Cerebellar cortex (tissue), 1 donor: ENCODE measurements around the gene MON1B.
"Not testable (repeated sequence)": the region's sequence is repeated elsewhere in the genome, so short reads cannot be mapped to it uniquely, and the experiment has no call there.

Experiments used
- DNase-seq: peaks from one replicate; pipeline ENCODE4 v3.0.0-alpha.2; 2015; ENCODE audit warnings: low spot score

Gene MON1B

GRCh38 chr16:77197747-77198146 lies 6.8 kb downstream of the MON1B start:
- no peak for DNase-seq

GRCh38 chr16:77199211-77199610 lies 8.2 kb downstream of the MON1B start, which contains the start of gene SYCE1L:
SYCE1L (plus strand) TSS chr16:77199408; CDS start chr16:77199452, 44 bp downstream.
- no peak for DNase-seq

DNA sequence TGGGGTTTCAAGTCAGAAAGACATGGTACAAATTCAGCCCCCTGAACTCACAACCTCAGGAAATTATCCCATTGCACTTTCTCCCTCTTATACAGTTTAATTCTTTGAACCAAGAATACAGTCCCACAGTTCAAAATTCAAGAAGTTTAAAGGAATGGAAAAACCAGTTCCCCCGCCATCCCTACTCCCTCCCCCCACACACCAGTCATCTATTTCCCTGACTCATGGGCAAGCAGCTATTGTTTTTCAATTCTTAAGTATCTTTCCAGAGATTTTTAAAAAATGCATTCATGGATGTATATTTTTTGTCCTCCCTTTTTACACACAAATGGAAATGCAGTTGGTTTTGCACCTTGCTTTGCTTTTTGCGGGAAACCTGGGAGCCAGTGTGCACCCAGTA lies 15.5 kb downstream of the MON1B start:
- DNase-seq = no peak

- no peak for DNase-seq
Measured at GRCh38 chr16:77207030-77207429, 16.0 kb downstream of the MON1B start.

GRCh38 chr16:77208382-77208781 lies 17.4 kb downstream of the MON1B start:
- no peak for DNase-seq

- DNase-seq = peak; percentile 45
Measured at GRCh38 chr16:77211880-77212740, 21.1 kb downstream of the MON1B start.

GRCh38 chr16:77212741-77213541 lies 22.0 kb downstream of the MON1B start:
- DNase-seq = peak; percentile 64

GRCh38 chr16:77213542-77214106 lies 22.6 kb downstream of the MON1B start:
- peak; percentile 39 for DNase-seq

DNA sequence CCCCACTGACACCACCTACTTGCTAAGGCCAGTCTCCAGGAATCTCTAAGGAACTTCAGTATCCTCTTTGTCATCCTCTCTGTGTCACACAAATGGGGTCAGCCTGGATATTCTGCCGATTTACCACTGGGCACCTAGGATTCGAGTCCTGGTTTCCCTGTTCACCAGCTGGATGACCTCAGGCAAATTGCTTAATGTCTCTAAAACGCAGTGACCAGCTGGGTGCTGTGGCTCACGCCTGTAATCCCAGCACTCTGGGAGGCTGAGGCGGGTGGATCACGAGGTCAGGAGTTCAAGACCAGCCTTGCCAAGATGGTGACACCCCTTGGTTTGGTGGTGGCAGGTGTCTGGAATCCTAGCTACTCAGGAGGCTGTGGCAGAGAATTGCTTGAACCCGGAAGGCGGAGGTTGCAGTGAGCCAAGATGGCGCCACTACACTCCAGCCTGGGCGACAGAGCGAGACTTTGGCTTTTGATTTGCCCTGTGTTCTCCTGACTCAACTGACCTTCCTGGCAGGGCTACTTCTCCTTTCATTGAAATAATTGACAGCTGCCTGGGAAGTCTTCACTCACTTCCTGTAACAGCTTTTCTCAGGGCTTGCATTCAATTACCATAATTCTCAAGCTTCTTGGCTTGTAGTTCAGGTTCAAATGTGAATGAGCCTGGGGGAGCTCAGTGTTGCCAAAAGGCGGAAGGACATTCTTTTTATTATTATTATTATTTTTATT lies 23.6 kb downstream of the MON1B start:
- DNase-seq = no peak

GRCh38 chr16:77219437-77219836 lies 28.4 kb downstream of the MON1B start:
- DNase-seq = no peak

DNA sequence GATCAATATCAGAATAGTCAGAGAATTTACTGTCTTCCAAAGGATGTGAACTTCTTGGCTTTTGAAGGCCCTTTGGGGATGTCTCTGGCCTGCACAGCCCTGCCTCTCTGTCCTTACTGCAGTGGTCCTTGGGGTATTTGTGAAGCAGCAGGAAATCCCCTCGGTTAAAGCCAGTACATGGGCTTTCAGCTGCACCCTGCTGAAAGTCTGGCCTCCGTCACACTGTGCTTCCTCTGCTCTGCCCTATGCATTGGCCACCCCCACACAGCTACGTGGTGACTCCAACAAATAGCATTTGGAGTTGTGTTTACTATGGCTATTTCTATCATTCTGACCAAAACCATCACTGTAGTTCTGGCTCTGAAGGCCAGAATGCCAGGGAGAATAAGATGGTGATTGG lies 29.4 kb downstream of the MON1B start:
- no peak for DNase-seq

DNA sequence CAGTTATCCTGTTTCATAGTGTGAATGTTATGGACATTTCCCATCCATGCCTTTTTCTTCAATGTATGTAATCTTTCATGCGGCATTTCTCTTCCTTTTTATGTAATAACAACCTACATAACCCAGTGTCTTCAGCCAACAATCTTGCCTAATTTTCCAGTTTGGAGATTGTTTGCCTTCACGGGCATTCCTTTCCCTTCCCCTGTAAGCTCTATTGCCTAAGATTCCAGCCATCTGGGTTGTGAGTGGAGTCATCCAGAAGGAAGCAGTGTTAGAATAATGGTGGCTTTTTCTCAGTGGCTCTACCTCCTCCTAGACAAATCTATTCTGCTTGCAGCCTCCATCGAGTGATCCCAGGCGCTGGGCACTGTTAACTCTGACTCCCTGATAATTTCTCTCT lies 30.5 kb downstream of the MON1B start:
- DNase-seq = no peak

DNA sequence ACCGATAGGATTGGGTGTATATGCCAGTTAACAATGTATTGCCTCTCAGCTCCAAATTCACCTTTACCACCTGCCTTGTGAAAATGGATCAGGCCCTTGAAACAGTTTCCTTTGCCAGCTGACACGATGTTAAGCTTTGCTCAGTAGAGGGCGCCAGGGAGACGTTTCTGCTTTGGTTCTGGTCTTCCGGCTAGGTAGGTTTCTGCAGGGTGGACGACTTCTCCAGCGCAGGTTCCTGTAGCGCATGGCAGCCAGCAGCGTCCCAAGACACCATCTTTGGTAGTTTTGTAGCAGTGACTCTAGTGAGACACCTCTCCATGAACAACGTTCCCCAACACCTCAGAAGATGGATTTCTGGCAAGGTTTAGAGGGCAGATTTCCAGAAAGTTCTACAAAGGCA lies 32.2 kb downstream of the MON1B start:
- DNase-seq = peak; percentile 14

DNA sequence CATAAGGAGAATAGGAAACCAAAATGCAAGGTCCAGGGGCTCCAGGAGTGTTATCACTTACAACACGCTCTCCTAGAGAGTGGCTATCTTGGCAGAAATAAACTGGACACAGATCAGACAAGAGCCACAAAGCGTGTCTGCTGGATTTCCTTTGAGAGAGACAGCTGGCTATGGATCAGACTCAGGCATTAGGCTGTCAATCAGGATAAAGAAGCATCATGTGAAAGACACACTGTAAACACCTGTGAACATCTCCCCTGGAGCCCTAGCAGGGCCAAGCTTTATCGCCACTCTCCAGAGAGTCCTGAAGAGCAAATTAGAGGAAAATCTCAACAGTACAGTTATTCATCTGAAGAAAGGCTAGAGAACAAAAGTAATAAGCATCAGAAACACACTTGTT lies 34.2 kb downstream of the MON1B start:
- no peak for DNase-seq

DNA sequence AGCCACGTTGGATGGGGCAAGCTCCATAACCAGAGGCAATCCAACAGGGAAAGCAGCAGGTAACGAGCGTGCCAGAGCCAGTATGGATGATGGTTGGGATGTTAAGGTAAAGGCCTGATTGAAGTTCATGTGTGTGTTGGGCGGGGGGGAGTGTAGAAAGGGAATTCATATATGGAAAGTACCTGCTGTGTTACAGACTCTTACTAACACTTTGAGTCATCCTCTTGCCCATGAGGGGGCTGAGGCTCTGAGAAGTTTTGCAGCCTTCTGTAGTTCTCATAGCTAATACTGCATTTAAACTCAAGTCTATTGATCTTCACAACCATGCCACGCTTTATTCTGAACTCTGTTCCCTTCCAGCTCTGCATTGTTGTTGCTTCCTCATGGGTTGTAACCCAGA lies 36.8 kb downstream of the MON1B start:
- DNase-seq = no peak

- no peak for DNase-seq
Measured at GRCh38 chr16:77231047-77231446, 40.1 kb downstream of the MON1B start.

DNA sequence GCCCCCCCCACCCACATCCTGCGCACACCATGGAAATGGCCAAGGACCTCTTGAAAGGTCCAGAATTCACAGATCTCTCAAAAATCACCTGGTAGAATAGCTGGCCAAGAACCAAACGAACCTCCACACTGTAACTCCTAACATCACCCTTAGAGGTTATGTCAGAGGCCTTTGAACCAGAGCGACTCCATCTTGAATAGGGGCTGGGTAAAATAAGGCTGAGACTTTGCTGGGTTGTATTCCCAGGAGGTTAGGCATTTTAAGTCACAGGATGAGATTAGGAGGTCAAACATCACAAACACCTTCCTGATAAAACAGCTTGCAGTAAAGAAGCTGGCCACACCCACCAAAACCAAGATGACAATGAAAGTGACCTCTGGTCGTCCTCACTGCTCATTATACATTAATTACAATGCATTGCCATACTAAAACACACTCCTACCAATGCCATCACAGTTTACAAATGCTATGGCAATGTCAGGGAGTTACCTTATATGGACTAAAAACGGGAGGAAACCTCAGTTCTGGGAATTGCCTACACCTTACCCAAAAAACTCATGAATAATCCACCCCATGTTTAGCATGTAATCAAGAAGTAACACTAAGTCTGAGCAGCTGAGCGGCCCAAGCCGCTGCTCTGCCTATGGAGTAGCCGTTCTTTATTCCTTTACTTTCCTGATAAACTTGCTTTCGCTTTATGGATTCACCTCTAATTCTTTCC lies 43.0 kb downstream of the MON1B start:
- DNase-seq = no peak

GRCh38 chr16:77234611-77235010 lies 43.6 kb downstream of the MON1B start:
- DNase-seq = no peak

DNA sequence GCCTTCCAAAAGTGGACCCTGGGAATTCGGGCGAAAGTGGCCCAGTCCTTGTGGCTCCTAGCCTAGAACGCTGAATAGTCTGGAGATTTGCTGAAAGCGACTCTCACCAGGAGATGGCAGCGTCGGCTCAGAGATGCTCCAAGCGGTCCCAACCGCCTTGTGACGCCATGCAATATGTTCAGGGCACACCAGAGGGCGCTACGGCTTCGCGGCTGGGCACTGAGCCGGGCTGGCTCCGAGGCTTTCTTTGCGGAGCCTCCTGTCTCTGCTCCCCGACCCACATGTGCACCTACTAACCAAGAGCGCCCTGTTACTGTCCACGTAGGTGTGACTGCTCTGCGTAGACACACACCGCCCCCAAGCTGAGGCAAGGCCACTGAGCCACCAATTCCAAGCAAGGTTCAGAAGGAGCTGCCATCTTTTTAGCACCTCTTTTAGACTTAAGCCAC lies 45.1 kb downstream of the MON1B start:
- DNase-seq = peak; percentile 91

GRCh38 chr16:77238593-77238992 lies 47.6 kb downstream of the MON1B start:
- DNase-seq = peak; percentile 94

DNA sequence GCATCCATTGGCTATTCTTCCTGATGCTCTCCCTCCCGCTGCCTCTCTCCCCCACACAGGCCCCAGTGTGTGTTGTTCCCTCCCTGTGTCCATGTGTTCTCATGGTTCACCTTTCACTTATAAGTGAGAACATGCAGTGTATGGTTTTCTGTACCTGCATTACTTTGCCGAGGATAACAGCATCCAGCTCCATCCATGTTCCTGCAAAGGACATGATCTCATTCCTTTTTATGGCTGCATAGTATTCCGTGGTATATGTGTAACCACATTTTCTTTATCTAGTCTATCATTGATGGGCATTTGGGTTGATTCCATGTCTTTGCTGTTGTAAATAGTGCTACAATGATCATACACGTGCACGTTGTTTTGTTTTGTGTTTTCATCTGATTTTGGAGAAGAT lies 51.5 kb downstream of the MON1B start:
- not testable (repeated sequence) for DNase-seq
